Tibial artery (tissue), 4 donors: ENCODE data around the gene CAB39.

Experiments used
- DNase-seq, 2 donors: peaks; one replicate each; pipeline ENCODE4 v3.0.0-alpha.2; 2019
- H3K27ac ChIP-seq, 2 donors: fragments of 200-600 bp; sonication (generic) in 1 of 2; 1 replicate in 1 of 2; 2 replicates in 1 of 2; pipeline ENCODE4 v1.5.1; 2018 to 2019; ENCODE audit warnings: mild to moderate bottlenecking in 1 of 2
- H3K27me3 ChIP-seq, 2 donors: fragments of 200-600 bp; sonication (generic) in 1 of 2; one replicate each; pipeline versions ENCODE4 v1.5.1 to v1.6.0; 2016 to 2019
- H3K36me3 ChIP-seq, 3 donors: fragments of 200-600 bp; sonication (generic) in 2 of 3; one replicate each; pipeline ENCODE4 v1.5.1; 2016 to 2019; ENCODE audit warnings: mild to moderate bottlenecking in 2 of 3
- H3K4me1 ChIP-seq, 4 donors: fragments of 200-600 bp; sonication (generic) in 2 of 4; 1 replicate in 3 of 4; 2 replicates in 1 of 4; pipeline ENCODE4 v1.5.1; 2016 to 2019
- H3K4me3 ChIP-seq, 2 donors: fragments of 200-600 bp; sonication (generic) in 1 of 2; 1 replicate in 1 of 2; 2 replicates in 1 of 2; pipeline ENCODE4 v1.5.1; 2018 to 2019; ENCODE audit warnings: mild to moderate bottlenecking in 2 of 2
- H3K9me3 ChIP-seq, 3 donors: fragments of 200-600 bp; sonication (generic) in 1 of 3; one replicate each; pipeline ENCODE4 v1.5.1; 2016 to 2019
- CTCF ChIP-seq, 2 experiments: fragments of 200-600 bp in 1 of 2; fragments of 450-650 bp in 1 of 2; IDR thresholded peaks; one replicate each; pipeline ENCODE4 v1.5.1; 2017 to 2019; ENCODE audit warnings: antibody characterized with exemption in 2 of 2, mild to moderate bottlenecking in 1 of 2, moderate library complexity in 1 of 2
- intact Hi-C: fragments of 100-400 bp; cut with DNase I; formaldehyde crosslinking; loops from one replicate; pipeline ENCODE4 v1.15.0; 2023; ENCODE audit warnings: low total_unique reads

Gene CAB39

DNA sequence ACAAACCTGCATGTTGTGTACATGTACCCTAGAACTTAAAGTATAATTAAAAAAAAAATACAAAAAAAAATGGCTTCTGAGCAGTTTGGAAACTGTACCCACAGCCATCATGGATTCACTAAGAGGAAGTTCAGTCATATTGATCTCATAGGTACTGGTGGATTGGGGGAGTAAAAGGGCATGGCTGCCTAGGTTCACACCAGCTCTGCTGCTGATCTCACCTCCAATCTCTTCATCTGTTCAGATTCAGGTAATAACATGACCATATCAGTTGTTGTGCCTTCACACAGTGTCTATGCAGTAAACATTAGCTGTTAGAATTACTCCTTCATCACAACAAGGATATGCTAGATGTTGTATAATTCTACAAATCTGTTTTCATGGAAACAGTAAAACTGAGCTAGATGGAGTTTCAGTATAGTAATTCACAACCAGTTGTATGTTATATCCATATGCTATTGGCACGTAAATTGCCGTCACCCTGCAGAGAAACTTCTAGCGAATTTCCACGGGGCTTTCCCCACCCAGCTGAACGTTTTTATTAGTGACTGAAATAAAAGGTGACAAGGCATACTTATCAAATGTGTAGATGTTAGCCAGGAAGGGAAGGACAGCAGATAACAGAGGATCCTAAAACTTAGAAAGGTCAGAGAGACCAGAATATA, 92.8 kb downstream of the CAB39 start:
- H3K9me3 ChIP-seq, result no peaks in the 10 kb centered on the region
- no peaks in the 10 kb centered on the region for H3K4me1 ChIP-seq
- H3K36me3 ChIP-seq, result peaks cover 2 to 26% (median 13%) of the 10 kb centered on the region in 3 donors
- H3K4me3 ChIP-seq, result no peak overlapping the region
- no peak for DNase-seq
- intact Hi-C loops, result no loop called here
- H3K27ac ChIP-seq, result no peak overlapping the region
- no peak for TF ChIP-seq CTCF (IDR thresholded peaks at IDR 0.05)
- H3K27me3 ChIP-seq, result no peaks in the 10 kb centered on the region

- Histone ChIP-seq H3K36me3 (peaks cover 20 to 36% (median 21%) of the 10 kb centered on the region in 3 donors), H3K4me1 (no peaks in the 10 kb centered on the region), H3K27me3 (no peaks in the 10 kb centered on the region), H3K9me3 (no peaks in the 10 kb centered on the region), H3K4me3 (no peak overlapping the region), H3K27ac (no peak overlapping the region)
- no peak for DNase-seq
- intact Hi-C loops, result no loop called here
- no peak for TF ChIP-seq CTCF (IDR thresholded peaks at IDR 0.05)
Observed at GRCh38 chr2:230807729-230808128, 95.1 kb downstream of the CAB39 start.

GRCh38 chr2:230809015-230809414, 96.4 kb downstream of the CAB39 start:
- Histone ChIP-seq H3K4me1 (no peaks in the 10 kb centered on the region), H3K27me3 (no peaks in the 10 kb centered on the region), H3K9me3 (no peaks in the 10 kb centered on the region), H3K27ac (no peak overlapping the region), H3K4me3 (no peak overlapping the region), H3K36me3 (peaks cover 20 to 38% (median 24%) of the 10 kb centered on the region in 3 donors)
- no peak for DNase-seq
- TF ChIP-seq CTCF (IDR thresholded peaks at IDR 0.05), result no peak
- intact Hi-C loops, result no loop called here

GRCh38 chr2:230809677-230810251, 97.1 kb downstream of the CAB39 start:
- Histone ChIP-seq H3K27me3 (no peaks in the 10 kb centered on the region), H3K27ac (no peak overlapping the region), H3K4me1 (no peaks in the 10 kb centered on the region), H3K4me3 (no peak overlapping the region), H3K9me3 (no peaks in the 10 kb centered on the region), H3K36me3 (peaks cover 20 to 44% (median 24%) of the 10 kb centered on the region in 3 donors)
- intact Hi-C loops, result no loop called here
- no peak for DNase-seq
- TF ChIP-seq CTCF (IDR thresholded peaks at IDR 0.05), result no peak

- Histone ChIP-seq H3K4me1 (no peaks in the 10 kb centered on the region), H3K9me3 (no peaks in the 10 kb centered on the region), H3K36me3 (peaks cover 20 to 54% (median 33%) of the 10 kb centered on the region in 3 donors), H3K4me3 (no peak overlapping the region), H3K27ac (no peak overlapping the region), H3K27me3 (no peaks in the 10 kb centered on the region)
- DNase-seq, result no peak
- no peak for TF ChIP-seq CTCF (IDR thresholded peaks at IDR 0.05)
- intact Hi-C loops, result no loop called here
Observed at GRCh38 chr2:230811508-230811907, 98.9 kb downstream of the CAB39 start.
